ENCODE results near the gene COX7A1. TPM values are rescaled to one million over a fixed set of nuclear protein-coding genes. Genes with fewer than 3 reads are reported as not detected.

The COX7A1 gene
- total RNA-seq, 1 donor from 2014 or later = not detected

DNA sequence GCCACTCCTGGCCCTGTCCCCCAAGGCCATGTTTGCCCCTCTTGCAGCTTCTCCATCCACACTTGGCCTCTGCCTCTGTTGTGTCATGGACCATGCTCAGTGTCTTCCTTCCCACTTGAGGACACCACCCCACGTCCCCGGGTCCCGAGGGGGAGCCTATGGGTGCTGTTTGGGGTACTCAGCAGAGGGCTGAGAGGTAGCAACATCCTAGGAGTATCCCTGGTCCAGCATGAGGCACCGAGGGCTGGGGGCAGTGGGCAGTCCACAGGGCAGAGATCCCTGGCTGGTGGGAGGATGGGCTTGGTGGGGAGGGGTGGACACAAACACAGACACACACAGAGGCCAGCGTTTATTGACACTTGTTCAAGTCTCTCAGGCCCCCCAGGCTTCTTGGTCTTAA, 1.7 kb downstream of the COX7A1 start:
- Mint-ChIP-seq H3K27ac (ENCODE audit: unreplicated experiment) (no peak overlapping the region), H3K27me3 (ENCODE audit: low read depth) (no peaks in the 10 kb centered on the region), H3K36me3 (ENCODE audit: low read depth) (peaks cover 37% of the 10 kb centered on the region), H3K4me3 (ENCODE audit: unreplicated experiment) (no peak overlapping the region), H3K4me1 (ENCODE audit: low read depth) (no peaks in the 10 kb centered on the region), H3K9me3 (ENCODE audit: low read depth) (no peaks in the 10 kb centered on the region)
- TF ChIP-seq, protein P1, sequence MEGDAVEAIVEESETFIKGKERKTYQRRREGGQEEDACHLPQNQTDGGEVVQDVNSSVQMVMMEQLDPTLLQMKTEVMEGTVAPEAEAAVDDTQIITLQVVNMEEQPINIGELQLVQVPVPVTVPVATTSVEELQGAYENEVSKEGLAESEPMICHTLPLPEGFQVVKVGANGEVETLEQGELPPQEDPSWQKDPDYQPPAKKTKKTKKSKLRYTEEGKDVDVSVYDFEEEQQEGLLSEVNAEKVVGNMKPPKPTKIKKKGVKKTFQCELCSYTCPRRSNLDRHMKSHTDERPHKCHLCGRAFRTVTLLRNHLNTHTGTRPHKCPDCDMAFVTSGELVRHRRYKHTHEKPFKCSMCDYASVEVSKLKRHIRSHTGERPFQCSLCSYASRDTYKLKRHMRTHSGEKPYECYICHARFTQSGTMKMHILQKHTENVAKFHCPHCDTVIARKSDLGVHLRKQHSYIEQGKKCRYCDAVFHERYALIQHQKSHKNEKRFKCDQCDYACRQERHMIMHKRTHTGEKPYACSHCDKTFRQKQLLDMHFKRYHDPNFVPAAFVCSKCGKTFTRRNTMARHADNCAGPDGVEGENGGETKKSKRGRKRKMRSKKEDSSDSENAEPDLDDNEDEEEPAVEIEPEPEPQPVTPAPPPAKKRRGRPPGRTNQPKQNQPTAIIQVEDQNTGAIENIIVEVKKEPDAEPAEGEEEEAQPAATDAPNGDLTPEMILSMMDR (IDR thresholded peaks at IDR 0.05) = no peak
- DNase-seq (ENCODE audit: low spot score) = no peak

DNA sequence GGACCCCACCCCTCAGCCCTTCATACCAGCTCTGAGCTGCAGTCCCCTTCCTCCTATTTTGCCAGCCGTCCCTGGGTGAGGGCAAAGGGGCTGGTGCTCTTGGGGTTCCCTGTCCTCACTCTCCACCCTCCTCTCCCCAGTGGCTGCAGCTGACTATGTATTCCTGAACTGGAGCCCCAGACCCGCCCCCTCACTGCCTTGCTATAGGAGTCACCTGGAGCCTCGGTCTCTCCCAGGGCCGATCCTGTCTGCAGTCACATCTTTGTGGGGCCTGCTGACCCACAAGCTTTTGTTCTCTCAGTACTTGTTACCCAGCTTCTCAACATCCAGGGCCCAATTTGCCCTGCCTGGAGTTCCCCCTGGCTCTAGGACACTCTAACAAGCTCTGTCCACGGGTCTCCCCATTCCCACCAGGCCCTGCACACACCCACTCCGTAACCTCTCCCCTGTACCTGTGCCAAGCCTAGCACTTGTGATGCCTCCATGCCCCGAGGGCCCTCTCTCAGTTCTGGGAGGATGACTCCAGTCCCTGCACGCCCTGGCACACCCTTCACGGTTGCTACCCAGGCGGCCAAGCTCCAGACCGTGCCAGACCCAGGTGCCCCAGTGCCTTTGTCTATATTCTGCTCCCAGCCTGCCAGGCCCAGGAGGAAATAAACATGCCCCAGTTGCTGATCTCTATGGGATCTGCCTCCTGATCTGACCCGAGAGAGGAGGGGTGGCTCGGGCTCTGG, 2.4 kb downstream of the COX7A1 start:
- Mint-ChIP-seq H3K4me3 (ENCODE audit: unreplicated experiment) (no peak overlapping the region), H3K27ac (ENCODE audit: unreplicated experiment) (no peak overlapping the region), H3K9me3 (ENCODE audit: low read depth) (no peaks in the 10 kb centered on the region), H3K27me3 (ENCODE audit: low read depth) (no peaks in the 10 kb centered on the region), H3K4me1 (ENCODE audit: low read depth) (no peaks in the 10 kb centered on the region), H3K36me3 (ENCODE audit: low read depth) (peaks cover 40% of the 10 kb centered on the region)
- DNase-seq (ENCODE audit: low spot score) = no peak
- TF ChIP-seq, protein P1 (IDR thresholded peaks at IDR 0.05) = no peak

DNA sequence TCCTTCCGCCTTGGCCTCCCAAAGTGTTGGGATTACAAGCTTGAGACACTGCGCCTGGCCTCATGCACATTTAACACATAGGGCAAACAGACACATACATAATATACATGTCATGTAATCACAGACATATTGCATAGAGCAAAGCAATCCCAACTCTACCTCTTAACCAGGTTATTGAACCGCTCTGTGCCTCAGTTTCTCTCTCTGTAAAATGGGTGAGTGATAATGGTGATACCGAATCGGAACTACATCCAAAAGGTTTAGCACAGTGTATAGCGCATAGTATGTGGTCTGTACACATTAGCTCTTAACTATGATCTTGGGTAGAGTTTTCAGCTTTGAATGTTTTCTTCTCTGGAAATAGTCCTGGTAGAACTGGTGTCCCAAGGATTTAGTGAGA, 7.6 kb downstream of the COX7A1 start:
- TF ChIP-seq, protein P1 (IDR thresholded peaks at IDR 0.05) = no peak
- H3K27ac Mint-ChIP-seq (ENCODE audit: unreplicated experiment) = no peak overlapping the region
- no peaks in the 10 kb centered on the region for H3K9me3 Mint-ChIP-seq (ENCODE audit: low read depth)
- peaks cover 10% of the 10 kb centered on the region for H3K4me1 Mint-ChIP-seq (ENCODE audit: low read depth)
- peaks cover 43% of the 10 kb centered on the region for H3K36me3 Mint-ChIP-seq (ENCODE audit: low read depth)
- H3K4me3 Mint-ChIP-seq (ENCODE audit: unreplicated experiment) = no peak overlapping the region
- no peaks in the 10 kb centered on the region for H3K27me3 Mint-ChIP-seq (ENCODE audit: low read depth)
- no peak for DNase-seq (ENCODE audit: low spot score)

DNA sequence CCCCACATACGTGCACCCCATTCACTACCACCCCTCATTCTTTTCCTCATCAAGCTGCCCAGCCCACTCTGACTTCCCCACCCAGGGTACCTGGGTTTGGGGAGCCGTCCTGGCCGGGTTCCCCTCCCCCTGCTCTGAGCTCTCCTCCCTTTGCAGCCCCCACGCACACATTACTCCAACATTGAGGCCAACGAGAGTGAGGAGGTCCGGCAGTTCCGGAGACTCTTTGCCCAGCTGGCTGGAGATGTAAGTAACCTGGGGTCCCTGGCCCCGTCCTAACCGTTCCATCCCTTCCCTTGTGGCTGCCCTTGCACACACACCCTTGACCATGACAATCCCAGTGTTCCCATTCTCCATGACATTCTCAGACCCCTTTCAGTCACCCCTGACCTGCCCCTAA, 9.8 kb downstream of the COX7A1 start:
- no peaks in the 10 kb centered on the region for H3K27me3 Mint-ChIP-seq (ENCODE audit: low read depth)
- no peak overlapping the region for H3K4me3 Mint-ChIP-seq (ENCODE audit: unreplicated experiment)
- no peaks in the 10 kb centered on the region for H3K9me3 Mint-ChIP-seq (ENCODE audit: low read depth)
- peaks cover 34% of the 10 kb centered on the region for H3K36me3 Mint-ChIP-seq (ENCODE audit: low read depth)
- TF ChIP-seq, protein P1 (IDR thresholded peaks at IDR 0.05) = no peak
- DNase-seq (ENCODE audit: low spot score) = no peak
- H3K27ac Mint-ChIP-seq (ENCODE audit: unreplicated experiment) = no peak overlapping the region
- H3K4me1 Mint-ChIP-seq (ENCODE audit: low read depth) = peaks cover 10% of the 10 kb centered on the region

DNA sequence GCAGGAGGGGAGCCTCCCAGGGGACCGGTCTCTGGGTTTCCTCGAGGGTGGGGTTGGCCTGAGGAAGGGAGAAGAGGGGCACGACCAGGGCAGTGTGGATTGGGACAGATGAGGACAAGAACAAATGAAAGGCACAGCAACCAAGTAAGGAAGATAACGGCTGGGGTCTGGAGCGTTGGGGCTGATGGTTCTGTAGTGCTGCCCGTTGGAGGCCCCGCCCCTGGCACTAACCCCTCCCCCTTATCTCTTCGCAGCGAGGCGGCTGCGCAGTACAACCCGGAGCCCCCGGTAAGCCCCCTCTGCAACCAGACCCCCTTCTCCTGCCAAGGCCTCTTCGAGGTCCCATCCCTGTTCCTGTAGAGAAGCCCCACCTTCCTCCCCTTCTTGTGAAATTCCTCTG, 10.2 kb downstream of the COX7A1 start:
- no peak for DNase-seq (ENCODE audit: low spot score)
- TF ChIP-seq, protein P1 (IDR thresholded peaks at IDR 0.05) = no peak
- peak overlapping the region; percentile 71 for H3K27ac Mint-ChIP-seq (ENCODE audit: unreplicated experiment)
- peaks cover 12% of the 10 kb centered on the region for H3K4me1 Mint-ChIP-seq (ENCODE audit: low read depth)
- no peaks in the 10 kb centered on the region for H3K9me3 Mint-ChIP-seq (ENCODE audit: low read depth)
- H3K36me3 Mint-ChIP-seq (ENCODE audit: low read depth) = peaks cover 32% of the 10 kb centered on the region
- peak overlapping the region; percentile 97 for H3K4me3 Mint-ChIP-seq (ENCODE audit: unreplicated experiment)
- H3K27me3 Mint-ChIP-seq (ENCODE audit: low read depth) = no peaks in the 10 kb centered on the region
